ENCODE data around the gene WSCD2.

GRCh38 chr12:108260039-108260438, 131.0 kb downstream of the WSCD2 start:
- TF ChIP-seq CTCF (IDR thresholded peaks at IDR 0.05) (no peak), POLR2A (IDR thresholded peaks at IDR 0.05) (no peak), EP300 (IDR thresholded peaks at IDR 0.05) (no peak)

All from ovary (tissue), 3 donors.